22Rv1 (cell line): ENCODE measurements around the gene AURKAIP1.

Source experiments
- CTCF ChIP-seq: fragments of 450-650 bp; IDR thresholded peaks from 2 replicates; pipeline ENCODE4 v1.5.1; 2017; ENCODE audit warnings: mild to moderate bottlenecking
- ZFX ChIP-seq: fragments of 450-650 bp; IDR thresholded peaks from 2 replicates; pipeline ENCODE4 v1.6.1; 2017; ENCODE audit warnings: antibody characterized with exemption, borderline replicate concordance

GRCh38 chr1:1367315-1367714 is 7.7 kb downstream of the AURKAIP1 start:
- TF ChIP-seq ZFX (no peak), CTCF (no peak)
